DOHH2 (cell line): ENCODE data around the gene GOLGA1.
A peak's percentile ranks its signal among the peaks of the same experiment; 100 is the strongest.

Source experiments
- H3F3A ChIP-seq: fragments of 200-600 bp; sonication (generic), shearing (Covaris generic); 2 replicates; pipeline ENCODE4 v1.6.0; 2016; ENCODE audit warnings: antibody characterized with exemption, mild to moderate bottlenecking; ENCODE audit not compliant: control insufficient read depth, insufficient read depth
- H3K27ac ChIP-seq: fragments of 200-600 bp; sonication (generic); 2 replicates; pipeline ENCODE4 v1.5.1; 2014; ENCODE audit warnings: low read depth, mild to moderate bottlenecking, low read length, moderate library complexity
- H3K27me3 ChIP-seq: fragments of 200-600 bp; sonication (generic); 2 replicates; pipeline ENCODE4 v1.6.1; 2014; ENCODE audit warnings: mild to moderate bottlenecking, low read length, mixed read lengths; ENCODE audit not compliant: control insufficient read depth
- H3K36me3 ChIP-seq: fragments of 200-600 bp; sonication (generic); 2 replicates; pipeline ENCODE4 v1.6.1; 2014; ENCODE audit warnings: mild to moderate bottlenecking, low read length, moderate library complexity, mixed read lengths; ENCODE audit not compliant: control insufficient read depth
- H3K4me1 ChIP-seq: fragments of 200-600 bp; sonication (generic); 2 replicates; pipeline ENCODE4 v1.6.1; 2014; ENCODE audit warnings: mild to moderate bottlenecking, low read length, mixed read lengths; ENCODE audit not compliant: control insufficient read depth
- H3K4me2 ChIP-seq: fragments of 200-600 bp; sonication (generic); 2 replicates; pipeline ENCODE4 v1.6.0; 2014; ENCODE audit warnings: mild to moderate bottlenecking, low read length, moderate library complexity
- H3K4me3 ChIP-seq: fragments of 200-600 bp; sonication (generic); 2 replicates; pipeline ENCODE4 v1.5.1; 2014; ENCODE audit warnings: mild to moderate bottlenecking, low read length, mixed read lengths
- H3K79me2 ChIP-seq: fragments of 200-600 bp; sonication (generic); 2 replicates; pipeline ENCODE4 v1.6.1; 2014; ENCODE audit warnings: mild to moderate bottlenecking, low read length, mixed read lengths; ENCODE audit not compliant: control insufficient read depth
- H3K9me2 ChIP-seq: fragments of 200-600 bp; sonication (generic); replicated peaks from 2 replicates; pipeline ENCODE4 v1.6.1; 2014; ENCODE audit warnings: mild to moderate bottlenecking, low read length, mixed read lengths; ENCODE audit not compliant: control insufficient read depth
- H3K9me3 ChIP-seq: fragments of 200-600 bp; sonication (generic); 2 replicates; pipeline ENCODE4 v1.6.1; 2014; ENCODE audit warnings: antibody characterized with exemption, low read length, mixed read lengths; ENCODE audit not compliant: control insufficient read depth, insufficient read depth
- H4K20me1 ChIP-seq: fragments of 200-600 bp; sonication (generic); 2 replicates; pipeline ENCODE4 v1.6.0; 2014; ENCODE audit warnings: low read depth, mild to moderate bottlenecking, antibody characterized with exemption, low read length, moderate library complexity; ENCODE audit not compliant: control insufficient read depth, insufficient read depth
- EZH2phosphoT487 ChIP-seq: fragments of 200-600 bp; sonication (generic); IDR thresholded peaks from 2 replicates; pipeline ENCODE4 v1.6.1; 2017; ENCODE audit warnings: borderline replicate concordance, mild to moderate bottlenecking, antibody characterized with exemption, low read length, moderate library complexity, mixed read lengths
- TF ChIP-seq, protein P1 (sequence below): fragments of 200-600 bp; sonication (generic); IDR thresholded peaks from one replicate; pipeline ENCODE4 v1.5.1; 2014; ENCODE audit warnings: antibody characterized with exemption, mild to moderate bottlenecking, low read depth, low read length; ENCODE audit not compliant: poor library complexity, severe bottlenecking

GOLGA1 gene

DNA sequence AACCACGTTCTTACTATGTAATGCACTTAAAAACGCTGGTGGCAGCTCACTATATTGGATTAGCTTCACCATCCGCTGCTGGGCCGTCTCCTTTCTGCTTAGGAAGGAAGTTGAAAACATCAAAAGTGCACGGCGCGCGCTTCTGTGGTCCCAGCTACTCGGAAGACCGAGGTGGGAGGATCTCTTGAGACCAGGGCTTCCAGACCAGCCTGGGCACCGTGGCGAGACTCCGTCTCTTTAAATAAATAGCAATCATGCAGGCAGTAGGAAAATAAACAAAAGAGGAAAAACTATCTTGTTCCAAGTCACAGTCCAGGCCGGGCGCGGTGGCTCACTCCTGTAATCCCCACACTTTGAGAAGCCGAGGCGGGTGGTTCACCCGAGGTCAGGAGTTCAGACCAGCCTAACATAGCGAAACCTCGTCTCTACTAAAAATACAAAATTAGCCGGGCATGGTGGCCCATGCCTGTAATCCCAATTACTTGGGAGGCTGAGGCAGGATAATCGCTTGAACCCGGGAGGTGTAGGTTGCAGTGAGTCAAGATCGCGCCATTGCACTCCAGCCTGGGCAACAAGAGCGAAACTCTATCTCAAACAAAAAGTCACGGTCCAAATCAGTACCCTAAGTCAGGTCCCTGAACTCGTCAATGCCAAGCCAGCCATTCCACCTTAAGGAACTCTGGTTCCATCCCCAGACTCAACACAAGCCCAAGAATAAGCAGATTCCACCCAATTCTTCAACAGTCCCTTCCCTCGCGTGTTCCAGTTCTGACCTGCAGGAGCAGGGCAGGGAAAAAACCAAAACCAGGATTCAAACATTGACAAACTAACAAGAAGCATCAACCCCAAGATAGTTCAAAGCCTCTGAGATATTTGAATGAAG lies 1.0 kb upstream of the GOLGA1 start:
- Histone ChIP-seq H3K27me3 (no peaks in the 10 kb centered on the region), H3K4me3 (peak overlapping the region; percentile 97), H3K4me2 (peak overlapping the region; percentile 83), H3K9me2 (no peaks in the 10 kb centered on the region), H3K79me2 (peaks cover 24% of the 10 kb centered on the region), H4K20me1 (0 out of 2 replicates have a peak, but pooled peaks cover 3% of the 10 kb centered on the region), H3K4me1 (peaks cover 30% of the 10 kb centered on the region), H3F3A (peaks cover 11% of the 10 kb centered on the region), H3K9me3 (no peaks in the 10 kb centered on the region), H3K27ac (peak overlapping the region; percentile 85), H3K36me3 (peaks cover 34% of the 10 kb centered on the region)
- TF ChIP-seq EZH2phosphoT487: no peak
- TF ChIP-seq, protein P1, sequence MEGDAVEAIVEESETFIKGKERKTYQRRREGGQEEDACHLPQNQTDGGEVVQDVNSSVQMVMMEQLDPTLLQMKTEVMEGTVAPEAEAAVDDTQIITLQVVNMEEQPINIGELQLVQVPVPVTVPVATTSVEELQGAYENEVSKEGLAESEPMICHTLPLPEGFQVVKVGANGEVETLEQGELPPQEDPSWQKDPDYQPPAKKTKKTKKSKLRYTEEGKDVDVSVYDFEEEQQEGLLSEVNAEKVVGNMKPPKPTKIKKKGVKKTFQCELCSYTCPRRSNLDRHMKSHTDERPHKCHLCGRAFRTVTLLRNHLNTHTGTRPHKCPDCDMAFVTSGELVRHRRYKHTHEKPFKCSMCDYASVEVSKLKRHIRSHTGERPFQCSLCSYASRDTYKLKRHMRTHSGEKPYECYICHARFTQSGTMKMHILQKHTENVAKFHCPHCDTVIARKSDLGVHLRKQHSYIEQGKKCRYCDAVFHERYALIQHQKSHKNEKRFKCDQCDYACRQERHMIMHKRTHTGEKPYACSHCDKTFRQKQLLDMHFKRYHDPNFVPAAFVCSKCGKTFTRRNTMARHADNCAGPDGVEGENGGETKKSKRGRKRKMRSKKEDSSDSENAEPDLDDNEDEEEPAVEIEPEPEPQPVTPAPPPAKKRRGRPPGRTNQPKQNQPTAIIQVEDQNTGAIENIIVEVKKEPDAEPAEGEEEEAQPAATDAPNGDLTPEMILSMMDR: no peak

DNA sequence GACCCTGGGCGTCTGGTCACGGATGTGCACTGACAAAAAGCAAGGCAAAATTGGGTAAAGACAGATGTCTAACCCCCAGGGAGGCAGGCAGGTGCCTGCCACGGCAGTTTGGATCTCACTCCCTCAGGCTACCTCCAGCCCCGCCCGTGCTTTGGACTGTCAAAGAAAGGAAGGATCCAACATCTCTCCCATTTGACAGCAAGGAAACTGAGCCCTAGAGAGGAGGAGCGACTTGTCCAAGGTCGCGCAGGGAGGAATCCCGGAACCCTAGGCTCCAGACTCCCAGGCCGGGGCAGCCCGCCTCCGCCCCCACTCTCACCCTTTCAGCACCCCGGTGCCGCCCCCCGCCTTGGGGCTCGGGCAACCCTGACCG lies 376 bp downstream of the GOLGA1 start:
- Histone ChIP-seq H3K27ac (peak overlapping the region; percentile 85), H3K27me3 (no peaks in the 10 kb centered on the region), H3K4me3 (peak overlapping the region; percentile 97), H3K4me1 (peaks cover 31% of the 10 kb centered on the region), H3K9me3 (no peaks in the 10 kb centered on the region), H3K36me3 (peaks cover 46% of the 10 kb centered on the region), H3K9me2 (no peaks in the 10 kb centered on the region), H3F3A (peaks cover 11% of the 10 kb centered on the region), H3K79me2 (peaks cover 24% of the 10 kb centered on the region), H3K4me2 (peak overlapping the region; percentile 83), H4K20me1 (no peaks in the 10 kb centered on the region)
- TF ChIP-seq, protein P1: no peak
- TF ChIP-seq EZH2phosphoT487: no peak

DNA sequence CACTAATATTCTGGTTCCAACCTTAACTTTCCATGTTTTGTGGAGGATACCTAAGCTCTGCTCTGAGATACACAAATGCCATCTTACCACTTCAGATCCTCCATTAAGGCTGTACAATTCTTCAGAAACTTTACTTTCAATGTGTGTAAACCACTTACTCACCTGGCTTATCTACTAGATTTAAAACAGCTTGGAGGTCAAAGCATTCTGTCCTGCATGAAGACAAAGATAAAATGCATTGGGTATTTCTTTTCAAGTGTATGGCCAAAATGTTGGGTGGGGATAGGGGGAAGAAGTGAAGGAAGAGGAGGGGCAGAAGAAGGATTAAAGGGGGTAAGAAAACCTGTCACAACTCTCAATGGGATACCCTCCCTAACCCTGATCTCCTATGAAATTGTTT lies 939 bp downstream of the GOLGA1 start:
- Histone ChIP-seq H3K27ac (peak overlapping the region; percentile 85), H3K36me3 (peaks cover 50% of the 10 kb centered on the region), H3K4me1 (peaks cover 37% of the 10 kb centered on the region), H3K4me3 (peak overlapping the region; percentile 97), H3K9me3 (no peaks in the 10 kb centered on the region), H3K4me2 (peak overlapping the region; percentile 83), H4K20me1 (no peaks in the 10 kb centered on the region), H3K9me2 (no peaks in the 10 kb centered on the region), H3F3A (peaks cover 11% of the 10 kb centered on the region), H3K27me3 (no peaks in the 10 kb centered on the region), H3K79me2 (peaks cover 24% of the 10 kb centered on the region)
- no peak for TF ChIP-seq EZH2phosphoT487
- TF ChIP-seq, protein P1: no peak
